ENCODE measurements around the gene PAK6.

PAK6 gene

GRCh38 chr15:40238532-40239403, at the start of gene PAK6:
PAK6 (plus strand) TSS chr15:40239063; CDS start chr15:40264786, 25,723 bp downstream.
- DNase-seq (ENCODE audit: low read depth in 2 of 2, low spot score in 1 of 2) = no peak

GRCh38 chr15:40190591-40190990, 48.3 kb upstream of the PAK6 start:
- no peak for DNase-seq (ENCODE audit: low read depth in 2 of 2, low spot score in 1 of 2)

GRCh38 chr15:40192942-40193341, 45.9 kb upstream of the PAK6 start:
- no peak for DNase-seq (ENCODE audit: low read depth in 2 of 2, low spot score in 1 of 2)

GRCh38 chr15:40197434-40197833, 41.4 kb upstream of the PAK6 start:
- DNase-seq (ENCODE audit: low read depth in 2 of 2, low spot score in 1 of 2) = no peak

GRCh38 chr15:40198355-40199085, 40.3 kb upstream of the PAK6 start:
- DNase-seq (ENCODE audit: low read depth in 2 of 2, low spot score in 1 of 2) = no peak

GRCh38 chr15:40204100-40204499, 34.8 kb upstream of the PAK6 start:
- DNase-seq (ENCODE audit: low read depth in 2 of 2, low spot score in 1 of 2) = no peak

- no peak for DNase-seq (ENCODE audit: low read depth in 2 of 2, low spot score in 1 of 2)
Observed at GRCh38 chr15:40217166-40217824, 21.6 kb upstream of the PAK6 start.

- DNase-seq (ENCODE audit: low read depth in 2 of 2, low spot score in 1 of 2) = no peak
Observed at GRCh38 chr15:40219801-40220200, 19.1 kb upstream of the PAK6 start.

- no peak for DNase-seq (ENCODE audit: low read depth in 2 of 2, low spot score in 1 of 2)
Observed at GRCh38 chr15:40222131-40222530, 16.7 kb upstream of the PAK6 start.

GRCh38 chr15:40226736-40227135, 12.1 kb upstream of the PAK6 start:
- DNase-seq (ENCODE audit: low read depth in 2 of 2, low spot score in 1 of 2) = no peak

- no peak for DNase-seq (ENCODE audit: low read depth in 2 of 2, low spot score in 1 of 2)
Observed at GRCh38 chr15:40229316-40229715, 9.5 kb upstream of the PAK6 start.

- no peak for DNase-seq (ENCODE audit: low read depth in 2 of 2, low spot score in 1 of 2)
Observed at GRCh38 chr15:40229956-40230355, 8.9 kb upstream of the PAK6 start.

GRCh38 chr15:40232625-40233070, 6.2 kb upstream of the PAK6 start:
- no peak for DNase-seq (ENCODE audit: low read depth in 2 of 2, low spot score in 1 of 2)

GRCh38 chr15:40233727-40234577, 4.9 kb upstream of the PAK6 start:
- DNase-seq (ENCODE audit: low read depth in 2 of 2, low spot score in 1 of 2) = no peak

GRCh38 chr15:40234783-40235182, 4.1 kb upstream of the PAK6 start:
- DNase-seq (ENCODE audit: low read depth in 2 of 2, low spot score in 1 of 2) = no peak

GRCh38 chr15:40235201-40235885, 3.5 kb upstream of the PAK6 start:
- DNase-seq (ENCODE audit: low read depth in 2 of 2, low spot score in 1 of 2) = no peak

- no peak for DNase-seq (ENCODE audit: low read depth in 2 of 2, low spot score in 1 of 2)
Observed at GRCh38 chr15:40239404-40239692, 485 bp downstream of the PAK6 start.

GRCh38 chr15:40239693-40240618, 1.1 kb downstream of the PAK6 start:
- DNase-seq (ENCODE audit: low read depth in 2 of 2, low spot score in 1 of 2) = no peak

GRCh38 chr15:40240619-40241221, 1.9 kb downstream of the PAK6 start:
- DNase-seq (ENCODE audit: low read depth in 2 of 2, low spot score in 1 of 2) = no peak
